Stimulated activated CD8-positive, alpha-beta memory T cell treated with anti-CD3 and anti-CD28 coated beads, Interleukin-2, amount 100 ng/mL, for 1 hour (primary cell): ENCODE measurements around the gene DNPH1.

ENCODE experiments used
- DNase-seq, 2 donors: peaks; one replicate each; pipeline ENCODE4 v3.0.0-alpha.2; 2020; ENCODE audit warnings: low read depth in 2 of 2

Gene DNPH1

GRCh38 chr6:43181942-43182860, 47.1 kb downstream of the DNPH1 start, which contains the start of gene CUL9:
CUL9 (plus strand) TSS chr6:43182196; CDS start chr6:43184311, 2,115 bp downstream.
- DNase-seq, result peak; percentile 55 to 62

- no peak for DNase-seq
These were observed 47.7 kb downstream of the DNPH1 start for GRCh38 chr6:43181621-43181941.

- no peak for DNase-seq
These were observed 48.3 kb downstream of the DNPH1 start for GRCh38 chr6:43180985-43181384.

GRCh38 chr6:43180058-43180457, 49.2 kb downstream of the DNPH1 start:
- DNase-seq, result no peak

- no peak for DNase-seq
These were observed 50.1 kb downstream of the DNPH1 start for GRCh38 chr6:43178951-43179830.

GRCh38 chr6:43178150-43178549, 51.1 kb downstream of the DNPH1 start:
- DNase-seq, result no peak

- DNase-seq, result no peak
These were observed 52.9 kb downstream of the DNPH1 start for GRCh38 chr6:43176423-43176786.

GRCh38 chr6:43175676-43176422, 53.4 kb downstream of the DNPH1 start:
- no peak for DNase-seq
